GM12891 (cell line): ENCODE data around the gene GAP43.

Experiments used
- POLR2A ChIP-seq: IDR thresholded peaks from 2 replicates; pipeline ENCODE4 v1.6.1; 2011; ENCODE audit warnings: low read depth, low read length, control low read depth
- SPI1 ChIP-seq: IDR thresholded peaks from 2 replicates; pipeline ENCODE4 v1.6.1; 2011; ENCODE audit warnings: low read depth, low read length, control low read depth
- TAF1 ChIP-seq: IDR thresholded peaks from 2 replicates; pipeline ENCODE4 v1.6.1; 2011; ENCODE audit warnings: low read depth, low read length, control low read depth

DNA sequence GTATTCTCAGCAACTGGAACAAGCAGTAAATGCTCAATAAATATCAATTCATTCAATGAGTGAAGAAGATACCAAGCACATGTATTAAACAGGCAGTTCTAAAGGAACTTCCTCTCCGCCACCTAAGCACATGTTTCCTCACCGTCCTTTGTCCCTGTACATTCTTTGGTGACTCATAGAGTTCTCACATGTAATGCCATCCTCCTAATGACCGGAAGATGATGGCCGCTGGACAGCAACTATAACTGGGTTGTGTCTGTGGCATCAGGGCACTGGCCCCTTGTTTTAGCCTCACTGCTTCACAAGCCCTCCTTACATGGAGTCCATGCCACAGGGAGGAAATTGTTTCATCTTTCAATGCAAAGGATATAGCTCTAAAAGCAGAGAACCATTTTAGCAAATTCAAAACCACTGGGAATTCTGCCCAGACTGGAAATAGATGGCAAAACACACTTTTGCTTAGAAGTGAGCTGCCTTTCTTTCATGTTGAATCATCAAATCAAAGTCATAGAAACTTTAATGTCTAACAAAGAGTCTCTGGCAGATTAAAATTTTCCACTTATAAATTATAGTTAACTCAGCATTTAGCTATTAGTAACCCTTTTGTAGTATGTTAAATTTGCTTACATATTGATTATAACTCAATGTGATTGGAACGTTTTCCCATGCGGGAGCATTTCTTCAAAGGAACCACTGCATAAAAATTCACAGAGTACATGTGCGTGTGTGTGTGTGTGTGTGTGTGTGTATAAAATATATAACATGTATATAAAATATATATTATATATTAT, 74.1 kb downstream of the GAP43 start:
- no peak for TF ChIP-seq POLR2A
- no peak for TF ChIP-seq TAF1
- no peak for TF ChIP-seq SPI1
